H1 (cell line): ENCODE measurements around the gene FRRS1. TPM values are rescaled to one million over a fixed set of nuclear protein-coding genes. Genes with fewer than 3 reads are reported as not detected.

Experiments used
- CTCF ChIA-PET: fragments of 300-600 bp; sonication (Branson Sonifier 250); formaldehyde crosslinking; loops from one replicate; lab custom pipeline; 2021; ENCODE audit not compliant: partially characterized antibody; lab: Charles Lee
- POLR2A ChIA-PET: fragments of 300-600 bp; sonication (Branson Sonifier 250); formaldehyde crosslinking; loops from one replicate; lab custom pipeline; 2021; ENCODE audit warnings: inconsistent platforms; ENCODE audit not compliant: partially characterized antibody; lab: Charles Lee
- DNase-seq, 2 experiments: peaks; one replicate each; pipeline versions ENCODE4 v3.0.0 to v3.0.0-alpha.2; 2010 to 2022; ENCODE audit warnings: low spot score in 2 of 2, low read depth in 1 of 2, mixed read lengths in 1 of 2
- FAIRE-seq: peaks from 2 replicates; lab custom pipeline; 2011; peaks lifted over from hg19 to GRCh38; lab: Jason Lieb, UNC
- H2AFZ ChIP-seq: 2 replicates; pipeline ENCODE4 v1.8.1; 2012; ENCODE audit warnings: low read length, inconsistent platforms
- H2AK5ac ChIP-seq: 2 replicates; pipeline ENCODE4 v1.6.1; 2013; ENCODE audit warnings: low read depth, low read length
- H2BK120ac ChIP-seq: replicated peaks from 2 replicates; pipeline ENCODE3; 2013; ENCODE audit warnings: low read depth, low read length, inconsistent platforms
- H2BK12ac ChIP-seq: 2 replicates; pipeline ENCODE4 v1.6.1; 2013; ENCODE audit warnings: low read depth, low read length
- H2BK15ac ChIP-seq: 2 replicates; pipeline ENCODE4 v1.6.1; 2013; ENCODE audit warnings: low read length
- H2BK20ac ChIP-seq: 2 replicates; pipeline ENCODE4 v1.6.1; 2013; ENCODE audit warnings: low read length
- H2BK5ac ChIP-seq: 2 replicates; pipeline ENCODE4 v1.6.1; 2013; ENCODE audit warnings: low read depth, low read length
- H3K14ac ChIP-seq: 2 replicates; pipeline ENCODE4 v1.6.1; 2013; ENCODE audit warnings: inconsistent platforms; ENCODE audit not compliant: insufficient read length
- H3K18ac ChIP-seq: 2 replicates; pipeline ENCODE4 v1.6.1; 2013; ENCODE audit warnings: low read length; ENCODE audit errors: extremely low read depth
- H3K23ac ChIP-seq: 2 replicates; pipeline ENCODE4 v1.6.1; 2013; ENCODE audit warnings: inconsistent platforms; ENCODE audit not compliant: insufficient read length
- H3K23me2 ChIP-seq: 2 replicates; pipeline ENCODE4 v1.6.1; 2013; ENCODE audit warnings: low read depth, low read length
- H3K27ac ChIP-seq: 2 replicates; pipeline ENCODE4 v1.6.1; 2011; ENCODE audit warnings: low read depth, low read length, inconsistent platforms
- H3K27me3 ChIP-seq, 4 experiments: replicated peaks in 1 of 4; 1 replicate in 1 of 4; 2 replicates in 3 of 4; pipeline versions ENCODE4 v1.6.1 to v1.8.1; 2011 to 2013; ENCODE audit warnings: low read length in 3 of 4, mild to moderate bottlenecking in 3 of 4, inconsistent platforms in 2 of 4, mixed read lengths in 2 of 4, moderate library complexity in 1 of 4; ENCODE audit not compliant: control insufficient read depth in 3 of 4, insufficient read depth in 3 of 4; ENCODE audit errors: extremely low read depth in 1 of 4
- H3K36me3 ChIP-seq, 4 experiments: 2 replicates each; pipeline versions ENCODE4 v1.6.1 to v1.8.1; 2011 to 2013; ENCODE audit warnings: mild to moderate bottlenecking in 4 of 4, low read length in 3 of 4, moderate library complexity in 2 of 4, control low read depth in 1 of 4, inconsistent platforms in 1 of 4; ENCODE audit not compliant: insufficient read depth in 4 of 4, control insufficient read depth in 2 of 4
- H3K4ac ChIP-seq: replicated peaks from 2 replicates; pipeline ENCODE3; 2013; ENCODE audit warnings: low read length, low read depth, mixed read lengths, inconsistent platforms; ENCODE audit not compliant: insufficient read length
- H3K4me1 ChIP-seq, 4 experiments: replicated peaks in 1 of 4; 1 replicate in 1 of 4; 2 replicates in 3 of 4; pipeline versions ENCODE4 v1.6.1 to v1.8.1; 2011 to 2013; ENCODE audit warnings: low read length in 3 of 4, inconsistent platforms in 2 of 4, mixed read lengths in 1 of 4; ENCODE audit not compliant: insufficient read depth in 4 of 4, control insufficient read depth in 3 of 4
- H3K4me2 ChIP-seq, 2 experiments: 2 replicates each; pipeline versions ENCODE4 v1.6.1 to v1.8.1; 2011 to 2013; ENCODE audit warnings: low read depth in 2 of 2, low read length in 2 of 2, control low read depth in 1 of 2, inconsistent platforms in 1 of 2, mild to moderate bottlenecking in 1 of 2; ENCODE audit not compliant: insufficient read depth in 1 of 2
- H3K4me3 ChIP-seq, 4 experiments: fragments of 200-600, 300-600 bp in 1 of 4; sonication (generic), shearing (Covaris generic), sonication (Bioruptor Twin) in 1 of 4; 2 replicates each; pipeline versions ENCODE4 v1.5.1 to v1.8.1; 2011 to 2016; ENCODE audit warnings: low read length in 4 of 4, low read depth in 3 of 4, control low read depth in 2 of 4, inconsistent platforms in 2 of 4, mild to moderate bottlenecking in 2 of 4, mixed read lengths in 1 of 4, moderate library complexity in 1 of 4; ENCODE audit not compliant: insufficient read depth in 2 of 4; ENCODE audit errors: extremely low read depth in 1 of 4
- H3K56ac ChIP-seq: replicated peaks from 2 replicates; pipeline ENCODE3; 2013; ENCODE audit warnings: low read depth, mild to moderate bottlenecking, mixed read lengths, low read length, inconsistent platforms; ENCODE audit not compliant: insufficient read length
- H3K79me1 ChIP-seq: 2 replicates; pipeline ENCODE4 v1.6.1; 2013; ENCODE audit warnings: low read depth, low read length, control low read depth
- H3K79me2 ChIP-seq, 2 experiments: 2 replicates each; pipeline versions ENCODE4 v1.6.1 to v1.8.1; 2012 to 2013; ENCODE audit warnings: low read length in 2 of 2, mild to moderate bottlenecking in 2 of 2, inconsistent platforms in 1 of 2; ENCODE audit not compliant: insufficient read depth in 2 of 2, control insufficient read depth in 1 of 2
- H3K9ac ChIP-seq, 4 experiments: replicated peaks in 1 of 4; 1 replicate in 1 of 4; 2 replicates in 3 of 4; pipeline versions ENCODE4 v1.6.1 to v1.8.1; 2011 to 2013; ENCODE audit warnings: low read depth in 3 of 4, low read length in 3 of 4, control low read depth in 2 of 4, mild to moderate bottlenecking in 2 of 4, moderate library complexity in 2 of 4, inconsistent platforms in 1 of 4; ENCODE audit errors: extremely low read depth in 1 of 4
- H3K9me3 ChIP-seq, 2 experiments: 2 replicates each; pipeline versions ENCODE4 v1.6.1 to v1.8.1; 2012 to 2013; ENCODE audit warnings: mild to moderate bottlenecking in 2 of 2, moderate library complexity in 2 of 2, control low read depth in 1 of 2, inconsistent platforms in 1 of 2, low read depth in 1 of 2, low read length in 1 of 2, mixed read lengths in 1 of 2; ENCODE audit not compliant: insufficient read depth in 2 of 2
- H4K20me1 ChIP-seq, 2 experiments: replicated peaks in 1 of 2; 2 replicates each; pipeline versions ENCODE3 to v1.8.1; 2011 to 2013; ENCODE audit warnings: inconsistent platforms in 2 of 2, low read length in 2 of 2, mild to moderate bottlenecking in 1 of 2; ENCODE audit not compliant: insufficient read depth in 2 of 2, control insufficient read depth in 1 of 2
- H4K5ac ChIP-seq: 2 replicates; pipeline ENCODE4 v1.6.1; 2013; ENCODE audit warnings: low read length, low read depth, mixed read lengths, inconsistent platforms; ENCODE audit not compliant: insufficient read length
- H4K8ac ChIP-seq: 2 replicates; pipeline ENCODE4 v1.8.0; 2013; ENCODE audit warnings: mild to moderate bottlenecking, moderate library complexity, low read length, inconsistent platforms; ENCODE audit not compliant: insufficient read depth; ENCODE audit errors: extremely low read depth
- H4K91ac ChIP-seq: replicated peaks from 2 replicates; pipeline ENCODE3; 2013; ENCODE audit warnings: low read length, mixed read lengths, inconsistent platforms; ENCODE audit not compliant: insufficient read length
- ASH2L ChIP-seq: fragments of 200-600, 300-600 bp; sonication (generic); IDR thresholded peaks from one replicate; pipeline ENCODE4 v1.7.1; 2017; ENCODE audit warnings: low read length
- ATF2 ChIP-seq: IDR thresholded peaks from 2 replicates; pipeline ENCODE4 v1.6.1; 2012; ENCODE audit warnings: low read length, inconsistent platforms
- BACH1 ChIP-seq: IDR thresholded peaks from 2 replicates; pipeline ENCODE4 v1.6.1; 2012; ENCODE audit warnings: low read length, improper control_type of control experiment
- CBX8 ChIP-seq: fragments of 300-800, 300-1000 bp; sonication (generic); IDR thresholded peaks from 2 replicates; pipeline ENCODE4 v1.7.1; 2016; ENCODE audit warnings: low read depth, low read length, borderline replicate concordance
- CTBP2 ChIP-seq: IDR thresholded peaks from 2 replicates; pipeline ENCODE4 v1.7.0; 2011; ENCODE audit warnings: borderline replicate concordance, mild to moderate bottlenecking, moderate library complexity, mixed read lengths, low read length; ENCODE audit not compliant: insufficient read depth, insufficient read length
- E2F6 ChIP-seq: IDR thresholded peaks from 2 replicates; pipeline ENCODE4 v1.6.1; 2012; ENCODE audit warnings: inconsistent platforms
- RBBP5 ChIP-seq: IDR thresholded peaks from 2 replicates; pipeline ENCODE4 v1.7.1; 2012; ENCODE audit warnings: low read depth, mild to moderate bottlenecking, inconsistent platforms, low read length, moderate library complexity, borderline replicate concordance
- SRF ChIP-seq: IDR thresholded peaks from 2 replicates; pipeline ENCODE4 v1.6.1; 2011; ENCODE audit warnings: mild to moderate bottlenecking, low read depth, low read length, moderate library complexity
- TAF7 ChIP-seq: optimal IDR thresholded peaks from 2 replicates; pipeline ENCODE3; 2011; ENCODE audit warnings: low read depth, mild to moderate bottlenecking, inconsistent platforms, low read length, moderate library complexity, borderline replicate concordance
- TBP ChIP-seq: IDR thresholded peaks from 2 replicates; pipeline ENCODE4 v1.6.1; 2011; ENCODE audit warnings: low read depth, low read length, improper control_type of control experiment
- TCF12 ChIP-seq: IDR thresholded peaks from 2 replicates; pipeline ENCODE4 v1.6.1; 2011; ENCODE audit warnings: low read depth, mild to moderate bottlenecking, low read length
- TEAD4 ChIP-seq: IDR thresholded peaks from 2 replicates; pipeline ENCODE4 v1.6.1; 2012; ENCODE audit warnings: low read depth, low read length, inconsistent platforms, mixed read lengths
- WGBS, 2 experiments: shearing (Covaris generic) in 1 of 2; methylation state at CpG; one replicate each; pipeline versions ENCODE4 v1.1.6 to v1.1.7; 2013 to 2015; ENCODE audit warnings: low lambda C conversion rate in 2 of 2, mixed read lengths in 2 of 2, inconsistent platforms in 1 of 2, low coverage in 1 of 2, missing lambda C conversion rate in 1 of 2; ENCODE audit not compliant: insufficient replicate concordance in 2 of 2, insufficient coverage in 1 of 2, insufficient read length in 1 of 2; ENCODE audit errors: extremely low coverage in 1 of 2, missing lambda C conversion rate in 1 of 2; 5-methylcytosine and 5-hydroxymethylcytosine counted together
- polyA plus RNA-seq, 7 experiments: library from polyadenylated mRNA; depleted of rRNA in 3 of 7; stranded (reverse) in 5 of 7; unstranded in 2 of 7; fragments of >200 nt in 5 of 7; fragments of 200-250 nt in 2 of 7; gene quantifications; 1 replicate in 5 of 7; 2 replicates in 1 of 7; 4 replicates in 1 of 7; pipeline versions ENCODE4 v1.2.1 to v1.2.3, GENCODE V29; 2011 to 2013; ENCODE audit warnings: missing spikeins in 2 of 7, mixed read lengths in 2 of 7
- total RNA-seq: library from RNA; stranded (reverse); fragmentation: NEBNext Ultra II Directional; extraction: Animal tissue kit (Norgen Biotek cat#: 25700); gene quantifications from 2 replicates; pipeline ENCODE4 v1.2.1, GENCODE V29; 2021

FRRS1 gene
- total and polyA plus RNA-seq, 2 of the 8 experiments (the other 6 are each of a cell fraction or from before 2014, with no cell fraction given), result 3.5 to 6.5 TPM

DNA sequence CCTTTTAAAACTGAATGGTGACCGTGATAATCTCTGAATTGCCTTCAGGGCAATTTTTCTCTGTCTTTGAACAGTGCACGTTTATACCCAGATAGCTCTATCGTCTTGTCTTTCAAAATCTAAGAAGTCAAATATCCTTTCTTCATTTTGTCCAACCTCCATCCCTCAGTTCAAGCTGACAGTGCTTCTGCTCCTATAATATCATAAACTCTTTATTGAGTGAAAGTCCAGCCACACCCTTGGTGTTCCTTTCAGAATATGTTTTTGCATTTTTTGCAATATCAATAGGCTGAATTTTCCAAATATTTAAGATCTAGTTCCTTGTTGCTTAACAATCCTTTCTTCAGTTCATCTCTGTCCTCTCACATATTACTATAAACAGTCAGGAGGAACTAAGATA lies 35.1 kb upstream of the FRRS1 start:
- no peak overlapping the region for H2BK120ac ChIP-seq
- H3K9me3 ChIP-seq, result no peaks in the 10 kb centered on the region
- no peak overlapping the region for H3K4me3 ChIP-seq
- no peak overlapping the region for H2BK20ac ChIP-seq
- CTCF ChIA-PET, result interaction anchor here (1.7 kb wide), 1 partner anchor 28 kb away, joined by 5 read pairs; no protein-coding TSS in a partner anchor
- DNase-seq (no peak), FAIRE-seq (no peak)
- H3K56ac ChIP-seq, result no peak overlapping the region
- no peaks in the 10 kb centered on the region for H4K20me1 ChIP-seq
- no peak overlapping the region for H3K14ac ChIP-seq
- H3K4me2 ChIP-seq, result no peak overlapping the region
- TF ChIP-seq E2F6 (no peak), ATF2 (no peak), SRF (no peak), RBBP5 (no peak), CTBP2 (no peak), TBP (no peak), TEAD4 (no peak), TAF7 (no peak), TCF12 (no peak), CBX8 (no peak), BACH1 (no peak), ASH2L (no peak)
- no peak overlapping the region for H2AK5ac ChIP-seq
- 94% methylated on average over 3 of the region's 3 CpGs; no CpG with 5 or more reads in 1 of the 2 experiments for WGBS, 2 experiments
- H2AFZ ChIP-seq, result no peak overlapping the region
- no peak overlapping the region for H3K27ac ChIP-seq
- no peak overlapping the region for H2BK5ac ChIP-seq
- no peaks in the 10 kb centered on the region for H3K23me2 ChIP-seq
- H3K23ac ChIP-seq, result no peak overlapping the region
- no peaks in the 10 kb centered on the region for H3K36me3 ChIP-seq
- no peak overlapping the region for H3K9ac ChIP-seq
- H2BK15ac ChIP-seq, result no peak overlapping the region
- no peak overlapping the region for H4K91ac ChIP-seq
- POLR2A ChIA-PET, result no interaction called here
- no peak overlapping the region for H2BK12ac ChIP-seq
- no peaks in the 10 kb centered on the region for H3K79me2 ChIP-seq
- H3K18ac ChIP-seq, result no peak overlapping the region
- no peaks in the 10 kb centered on the region for H3K27me3 ChIP-seq
- H4K8ac ChIP-seq, result no peak overlapping the region
- H3K4ac ChIP-seq, result no peak overlapping the region
- peaks cover 0 to 2% (median 0%) of the 10 kb centered on the region in 4 experiments; a peak in 1 of 7 replicates for H3K4me1 ChIP-seq
- H3K79me1 ChIP-seq, result no peaks in the 10 kb centered on the region
- H4K5ac ChIP-seq, result no peak overlapping the region
